ENCODE data around the gene IMMP2L.

- TF ChIP-seq CTCF (IDR thresholded peaks at IDR 0.05) (no peak), EP300 (IDR thresholded peaks at IDR 0.05) (no peak), POLR2A (IDR thresholded peaks at IDR 0.05) (no peak)
These were observed 63.8 kb downstream of the IMMP2L start for GRCh38 chr7:111498391-111499007.
